ENCODE data around the gene ARSD. TPM values are rescaled to one million over a fixed set of nuclear protein-coding genes. Genes with fewer than 3 reads are reported as not detected.
"Not testable (repeated sequence)": the region's sequence is repeated elsewhere in the genome, so short reads cannot be mapped to it uniquely, and the experiment has no call there.

ARSD gene
- total RNA-seq, 4 donors from 2014 or later, result 11.6 to 20.3 (median 14.9) TPM

DNA sequence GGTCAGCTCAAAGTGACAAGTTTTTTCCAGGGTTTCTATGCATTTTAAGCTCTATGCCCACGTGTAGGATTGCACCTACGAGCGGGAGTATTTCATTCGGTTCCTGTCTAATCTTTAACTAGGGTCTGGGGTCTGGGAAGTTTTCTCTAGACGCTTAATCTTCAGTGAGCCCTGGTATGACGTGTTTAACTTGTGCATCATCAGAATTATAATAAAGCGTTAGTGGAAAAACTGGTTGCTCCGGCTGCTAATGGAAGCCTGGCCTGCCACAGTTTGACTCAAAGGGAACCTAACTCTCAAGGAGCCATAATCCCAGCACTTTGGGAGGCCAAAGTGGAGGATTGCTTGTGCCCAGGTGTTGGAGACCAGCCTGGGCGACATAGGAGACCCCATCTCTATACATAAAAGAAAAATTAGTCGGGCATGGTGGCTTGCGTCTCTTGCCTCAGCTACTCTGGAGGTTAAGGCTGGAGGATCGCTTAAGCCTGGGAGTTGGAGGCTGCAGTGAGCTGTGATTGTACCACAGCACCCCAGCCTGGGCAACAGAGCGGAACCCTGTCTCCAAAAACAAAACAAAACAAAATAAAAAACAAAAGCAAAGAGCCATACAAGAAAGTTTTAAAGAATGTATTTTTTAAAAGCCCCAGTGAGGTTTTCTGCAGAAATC, 30.2 kb downstream of the ARSD start:
- Histone ChIP-seq H3K27me3 (no peaks in the 10 kb centered on the region), H3K27ac (replicated peaks in 1 of 4) (no peak overlapping the region), H3K36me3 (no peaks in the 10 kb centered on the region), H3K4me1 (no peaks in the 10 kb centered on the region), H3K4me3 (no peak overlapping the region), H3K9me3 (peaks cover 0 to 20% (median 0%) of the 10 kb centered on the region in 4 donors)
- TF ChIP-seq POLR2A (IDR thresholded peaks at IDR 0.05; ENCODE audit: low read depth) (no peak), POLR2AphosphoS5 (IDR thresholded peaks at IDR 0.05) (no peak), EP300 (IDR thresholded peaks at IDR 0.05) (no peak)
- TF ChIP-seq, protein P1, sequence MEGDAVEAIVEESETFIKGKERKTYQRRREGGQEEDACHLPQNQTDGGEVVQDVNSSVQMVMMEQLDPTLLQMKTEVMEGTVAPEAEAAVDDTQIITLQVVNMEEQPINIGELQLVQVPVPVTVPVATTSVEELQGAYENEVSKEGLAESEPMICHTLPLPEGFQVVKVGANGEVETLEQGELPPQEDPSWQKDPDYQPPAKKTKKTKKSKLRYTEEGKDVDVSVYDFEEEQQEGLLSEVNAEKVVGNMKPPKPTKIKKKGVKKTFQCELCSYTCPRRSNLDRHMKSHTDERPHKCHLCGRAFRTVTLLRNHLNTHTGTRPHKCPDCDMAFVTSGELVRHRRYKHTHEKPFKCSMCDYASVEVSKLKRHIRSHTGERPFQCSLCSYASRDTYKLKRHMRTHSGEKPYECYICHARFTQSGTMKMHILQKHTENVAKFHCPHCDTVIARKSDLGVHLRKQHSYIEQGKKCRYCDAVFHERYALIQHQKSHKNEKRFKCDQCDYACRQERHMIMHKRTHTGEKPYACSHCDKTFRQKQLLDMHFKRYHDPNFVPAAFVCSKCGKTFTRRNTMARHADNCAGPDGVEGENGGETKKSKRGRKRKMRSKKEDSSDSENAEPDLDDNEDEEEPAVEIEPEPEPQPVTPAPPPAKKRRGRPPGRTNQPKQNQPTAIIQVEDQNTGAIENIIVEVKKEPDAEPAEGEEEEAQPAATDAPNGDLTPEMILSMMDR (IDR thresholded peaks at IDR 0.05), result no peak
- 76% methylated on average over 12 of the region's 13 CpGs for WGBS
- DNase-seq (ENCODE audit: extremely low spot score), result no peak
- intact Hi-C loops (cut with DNase I), result no loop called here

DNA sequence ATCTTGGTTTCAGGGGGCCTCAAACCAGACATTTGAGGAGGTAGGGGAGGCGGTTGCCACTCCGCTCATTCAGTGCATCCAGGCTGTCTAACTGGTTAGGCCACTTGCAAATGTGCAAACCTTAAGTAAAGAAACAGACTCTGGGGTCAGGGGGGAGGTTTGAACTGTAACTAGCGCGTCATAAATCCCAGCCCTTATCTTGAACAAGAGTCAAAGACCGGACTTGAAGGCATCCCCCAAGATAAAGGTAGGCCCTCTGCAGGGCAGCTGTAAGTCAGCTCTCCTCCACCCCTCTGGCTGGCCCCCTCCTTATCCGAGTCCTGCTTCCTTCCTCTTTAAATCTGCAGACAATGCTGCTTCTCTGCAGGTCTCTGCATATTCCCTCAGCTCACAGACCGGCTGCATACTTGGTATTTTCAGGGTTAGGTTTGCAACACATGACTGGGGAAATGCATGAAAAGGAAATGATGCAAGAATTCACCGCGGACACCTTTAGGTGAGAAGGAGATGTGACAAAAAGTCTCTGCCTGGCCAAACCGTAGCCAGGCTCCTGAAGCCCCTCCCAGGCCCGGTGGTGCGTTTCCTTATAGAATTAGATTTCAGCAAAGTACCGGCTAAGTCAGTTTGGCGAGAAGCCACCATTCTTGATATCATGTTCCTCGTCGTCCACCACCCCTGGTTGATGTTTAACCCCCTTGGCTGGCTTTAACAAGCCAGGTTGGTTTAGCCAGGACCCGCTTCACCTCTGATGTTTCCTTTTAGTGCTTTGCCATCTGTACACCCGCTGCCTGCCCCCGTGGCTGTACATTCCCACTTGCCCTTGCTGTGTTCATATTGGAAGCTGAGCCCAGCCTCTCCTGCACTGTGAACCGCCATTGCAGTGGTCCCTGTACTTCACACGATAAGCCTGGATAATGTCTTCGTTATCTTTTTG, 31.2 kb downstream of the ARSD start:
- H3K27me3 ChIP-seq; H3K36me3 ChIP-seq; H3K4me1 ChIP-seq; DNase-seq (ENCODE audit: extremely low spot score); intact Hi-C loops (cut with DNase I); H3K27ac ChIP-seq (replicated peaks in 1 of 4); H3K4me3 ChIP-seq: not testable (repeated sequence)
- 39% methylated on average over 22 of the region's 22 CpGs for WGBS
- H3K9me3 ChIP-seq, result peaks cover 0 to 11% (median 0%) of the 10 kb centered on the region in 4 donors

DNA sequence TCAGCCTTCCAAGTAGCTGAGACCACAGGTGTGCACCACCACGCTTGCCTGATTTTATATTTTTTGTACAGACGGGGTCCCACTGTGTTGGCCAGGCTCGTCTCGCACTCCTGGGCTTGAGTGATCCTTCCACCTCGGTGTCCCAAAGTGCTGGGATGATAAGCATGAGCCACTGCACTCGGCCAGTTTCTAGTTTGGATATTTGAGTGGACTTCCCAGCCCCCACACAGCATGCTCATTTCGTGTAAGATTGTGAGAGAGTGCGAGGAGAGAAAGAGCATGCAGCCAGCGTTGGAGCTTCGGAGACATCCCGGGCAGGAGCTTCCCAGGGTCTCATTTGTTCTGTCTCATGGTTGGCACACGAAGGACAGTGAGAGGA, 31.8 kb downstream of the ARSD start:
- 79% methylated on average over 12 of the region's 12 CpGs for WGBS
- no peak for DNase-seq (ENCODE audit: extremely low spot score)
- intact Hi-C loops (cut with DNase I), result no loop called here
- no peaks in the 10 kb centered on the region for H3K27me3 ChIP-seq
- TF ChIP-seq, protein P1 (IDR thresholded peaks at IDR 0.05), result no peak
- no peak for TF ChIP-seq POLR2A (IDR thresholded peaks at IDR 0.05; ENCODE audit: low read depth)
- no peak for TF ChIP-seq EP300 (IDR thresholded peaks at IDR 0.05)
- no peak for TF ChIP-seq POLR2AphosphoS5 (IDR thresholded peaks at IDR 0.05)
- peaks cover 0 to 4% (median 0%) of the 10 kb centered on the region in 4 donors for H3K9me3 ChIP-seq
- H3K4me3 ChIP-seq, result no peak overlapping the region
- no peaks in the 10 kb centered on the region for H3K36me3 ChIP-seq
- no peaks in the 10 kb centered on the region for H3K4me1 ChIP-seq
- H3K27ac ChIP-seq (replicated peaks in 1 of 4), result no peak overlapping the region

DNA sequence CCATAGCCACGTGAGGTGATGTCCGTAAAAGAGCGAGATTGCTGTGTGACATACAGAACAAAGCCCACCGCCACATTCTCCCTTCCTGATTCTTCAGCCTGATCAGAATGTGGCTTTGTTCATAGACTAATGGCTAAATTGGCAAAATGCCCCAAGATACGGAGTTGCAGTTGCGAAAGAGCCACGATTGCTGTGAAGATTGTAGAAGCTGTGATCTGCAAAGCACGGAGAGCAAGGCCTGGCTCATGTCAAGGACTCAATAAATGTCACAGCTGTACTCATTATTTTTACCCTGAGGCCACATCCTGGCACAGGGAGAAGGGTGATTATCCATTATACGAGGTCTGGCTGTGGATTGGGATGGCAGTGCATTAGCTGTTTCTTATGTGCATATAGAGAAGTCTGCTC, 34.2 kb downstream of the ARSD start:
- Histone ChIP-seq H3K9me3 (no peaks in the 10 kb centered on the region), H3K4me3 (no peak overlapping the region), H3K27me3 (no peaks in the 10 kb centered on the region), H3K4me1 (no peaks in the 10 kb centered on the region), H3K36me3 (no peaks in the 10 kb centered on the region), H3K27ac (replicated peaks in 1 of 4) (no peak overlapping the region)
- no peak for DNase-seq (ENCODE audit: extremely low spot score)
- WGBS, result 16% methylated on average over 9 of the region's 9 CpGs
- TF ChIP-seq, protein P1 (IDR thresholded peaks at IDR 0.05), result no peak
- no peak for TF ChIP-seq EP300 (IDR thresholded peaks at IDR 0.05)
- TF ChIP-seq POLR2A (IDR thresholded peaks at IDR 0.05; ENCODE audit: low read depth), result no peak
- no peak for TF ChIP-seq POLR2AphosphoS5 (IDR thresholded peaks at IDR 0.05)
- intact Hi-C loops (cut with DNase I), result no loop called here

DNA sequence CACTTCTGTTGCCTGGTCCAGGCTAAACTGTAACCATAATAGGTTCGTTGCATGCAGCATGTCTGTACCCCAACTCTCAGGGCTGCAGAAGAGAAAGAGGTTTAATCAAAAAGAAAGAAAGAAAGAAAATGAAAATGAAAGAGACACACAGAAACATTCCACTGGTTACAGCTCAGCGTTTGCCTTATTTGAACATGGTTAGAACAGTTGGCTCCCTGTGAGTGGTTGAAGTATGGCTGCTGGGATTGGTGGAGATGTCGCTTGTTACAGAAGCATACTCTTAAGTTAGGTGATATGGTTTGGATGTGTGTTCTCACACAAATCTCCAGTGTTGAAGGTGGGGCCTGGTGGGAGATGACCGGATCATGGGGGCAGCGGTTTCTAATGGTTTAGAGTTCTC, 36.3 kb downstream of the ARSD start:
- DNase-seq (ENCODE audit: extremely low spot score), result no peak
- intact Hi-C loops (cut with DNase I), result no loop called here
- no peak overlapping the region for H3K4me3 ChIP-seq
- 94% methylated on average over 5 of the region's 5 CpGs for WGBS
- TF ChIP-seq POLR2A (IDR thresholded peaks at IDR 0.05; ENCODE audit: low read depth) (no peak), EP300 (IDR thresholded peaks at IDR 0.05) (no peak), POLR2AphosphoS5 (IDR thresholded peaks at IDR 0.05) (no peak)
- TF ChIP-seq, protein P1 (IDR thresholded peaks at IDR 0.05), result no peak
- H3K27me3 ChIP-seq, result no peaks in the 10 kb centered on the region
- no peaks in the 10 kb centered on the region for H3K9me3 ChIP-seq
- peaks cover 0 to 7% (median 3%) of the 10 kb centered on the region in 4 donors for H3K4me1 ChIP-seq
- H3K27ac ChIP-seq (replicated peaks in 1 of 4), result no peak overlapping the region
- no peaks in the 10 kb centered on the region for H3K36me3 ChIP-seq

DNA sequence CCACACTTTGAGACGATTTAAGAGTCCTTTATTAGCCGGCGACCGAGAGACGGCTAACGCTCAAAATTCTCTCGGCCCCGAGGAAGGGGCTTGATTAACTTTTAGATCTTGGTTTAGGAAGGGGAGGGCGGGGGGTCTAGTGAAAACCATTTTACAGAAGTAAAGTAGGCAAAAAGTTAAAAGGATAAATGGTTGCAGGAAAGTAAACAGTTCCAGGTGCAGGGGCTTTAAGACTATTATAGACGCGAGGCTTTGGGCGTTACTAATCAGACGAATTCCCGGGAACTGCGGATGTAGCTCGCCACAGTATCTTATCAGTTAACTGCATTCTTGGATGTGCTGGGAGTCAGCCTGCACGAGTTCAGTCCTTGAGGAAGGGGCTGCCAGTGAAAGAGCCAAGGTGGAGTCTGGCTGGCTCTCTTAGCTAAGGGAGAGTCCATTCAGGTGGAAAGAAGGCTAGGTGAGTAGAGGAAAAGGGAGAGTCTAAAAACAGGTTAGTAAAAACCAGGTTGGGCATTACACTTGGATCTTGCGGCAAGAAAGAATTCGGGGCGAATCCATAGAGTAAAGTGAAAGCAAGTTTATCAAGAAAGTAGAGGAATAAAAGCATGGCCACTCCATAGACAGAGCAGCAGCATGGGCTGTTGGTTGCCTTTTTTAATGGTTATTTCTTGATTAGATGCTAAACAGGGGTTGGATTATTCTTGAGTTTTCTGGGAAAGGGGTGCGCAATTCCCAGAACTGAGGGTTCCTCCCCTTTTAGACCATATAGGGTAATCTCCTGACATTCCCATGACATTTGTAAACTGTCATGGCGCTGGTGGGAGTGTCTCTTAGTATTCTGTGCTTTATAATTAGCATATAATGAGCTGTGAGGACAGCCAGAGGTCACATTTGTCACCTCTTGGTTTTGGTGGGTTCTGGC, 38.3 kb downstream of the ARSD start:
- intact Hi-C loops (cut with DNase I); DNase-seq (ENCODE audit: extremely low spot score): not testable (repeated sequence)

More for the DNA sequence above, 38.3 kb downstream of the ARSD start:
- H3K27me3 ChIP-seq; H3K4me1 ChIP-seq; H3K9me3 ChIP-seq; H3K4me3 ChIP-seq; H3K36me3 ChIP-seq; H3K27ac ChIP-seq (replicated peaks in 1 of 4): not testable (repeated sequence)
- WGBS, result 75% methylated on average over 20 of the region's 22 CpGs
